COR-L47 (cell line): ENCODE measurements around the gene RNF150.
A peak's percentile ranks its signal among the peaks of the same experiment; 100 is the strongest.
"Not testable (repeated sequence)": the region's sequence is repeated elsewhere in the genome, so short reads cannot be mapped to it uniquely, and the experiment has no call there.

ENCODE experiments used
- DNase-seq: peaks from one replicate; lab custom pipeline; 2025; lab: John Stamatoyannopoulos, UW

RNF150 gene

DNA sequence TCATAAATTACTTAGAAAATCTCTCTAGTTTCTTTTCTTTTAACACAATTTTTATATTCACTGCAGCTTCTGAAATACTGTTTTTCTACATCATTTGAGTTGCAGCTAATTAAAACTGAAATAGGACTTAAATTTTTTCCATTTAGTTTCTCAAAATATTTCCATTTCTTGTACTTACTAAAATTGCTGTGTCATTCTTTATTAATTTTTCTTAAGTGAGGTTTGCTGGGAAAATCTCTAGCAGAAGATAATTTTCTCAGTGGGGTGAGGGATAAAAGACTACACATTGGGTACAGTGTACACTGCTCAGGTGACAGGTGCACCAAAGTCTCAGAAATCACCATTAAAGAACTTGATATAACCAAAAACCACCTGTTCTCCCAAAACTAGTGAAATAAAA is 57.7 kb downstream of the RNF150 start:
- DNase-seq: no peak

DNA sequence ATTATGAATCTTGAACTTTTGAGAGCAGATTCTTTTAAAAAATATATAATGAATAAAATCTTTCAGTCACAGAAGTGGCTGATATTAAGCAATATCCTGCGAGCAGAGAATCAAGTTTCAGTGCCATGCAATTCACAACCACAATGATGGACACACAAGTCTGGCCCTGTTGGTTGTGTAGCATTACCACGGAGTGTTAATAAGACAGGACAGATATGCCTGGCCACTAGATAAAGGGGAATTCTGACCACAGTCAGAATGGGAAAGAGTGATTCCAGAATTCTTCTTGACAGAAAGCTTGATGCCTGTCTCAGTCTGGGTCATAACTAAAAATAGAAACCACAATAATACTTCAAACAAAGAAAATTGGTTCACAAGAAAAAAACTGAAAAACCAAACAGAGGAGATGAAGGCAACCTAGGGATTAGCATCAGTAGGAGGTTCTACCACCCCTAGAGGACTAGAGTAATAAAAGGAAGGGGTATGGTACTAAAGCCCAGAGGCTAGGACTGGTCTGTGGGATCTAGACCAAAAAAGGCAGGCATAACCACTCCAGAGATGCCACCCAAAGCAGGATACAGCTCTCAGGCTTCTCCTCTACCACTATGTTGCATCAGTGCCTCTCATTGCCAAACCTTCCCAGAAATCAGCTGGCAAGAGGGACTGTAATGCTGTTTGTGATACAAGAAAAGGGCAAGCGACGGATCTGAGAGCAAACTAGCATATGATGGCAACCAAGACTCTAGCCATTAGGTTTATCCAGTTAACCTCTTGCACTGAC is 59.0 kb downstream of the RNF150 start:
- no peak for DNase-seq

DNA sequence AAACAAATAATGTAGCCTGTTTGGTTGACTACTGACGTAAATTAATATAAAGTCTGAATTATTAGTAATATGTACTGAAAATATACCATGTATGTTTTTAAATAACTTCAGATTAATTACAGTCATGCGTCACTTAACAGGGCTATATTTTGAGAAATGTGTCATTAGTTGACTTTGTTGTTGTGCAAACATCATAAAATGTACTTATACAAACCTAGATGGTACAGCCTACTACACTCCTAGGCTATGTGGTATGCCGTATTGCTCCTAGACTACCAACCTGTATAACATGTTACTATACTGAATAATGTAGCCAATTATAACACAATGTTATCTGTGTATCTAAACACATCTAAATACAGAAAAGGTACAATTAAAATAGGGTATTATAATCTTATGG is 66.6 kb downstream of the RNF150 start:
- DNase-seq: no peak

DNA sequence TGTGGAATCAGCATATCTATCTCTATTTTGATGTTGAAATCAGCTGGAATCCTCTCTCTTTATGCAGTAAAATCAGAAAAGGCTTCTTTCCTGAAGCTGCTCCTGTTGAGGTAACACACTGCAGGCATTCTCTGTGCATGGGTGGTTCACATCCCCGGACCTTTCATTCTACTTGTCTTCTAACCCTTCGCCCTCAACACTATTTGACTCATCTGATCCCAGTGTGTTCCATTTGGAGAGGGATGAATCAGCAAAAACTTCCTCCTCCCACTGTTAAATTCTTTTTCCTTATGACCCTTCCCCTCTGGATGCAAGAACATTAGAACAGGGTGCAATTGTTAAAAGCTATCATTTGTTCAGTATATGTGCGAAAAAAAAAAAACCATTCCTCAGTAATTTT is 67.4 kb downstream of the RNF150 start:
- no peak for DNase-seq

DNA sequence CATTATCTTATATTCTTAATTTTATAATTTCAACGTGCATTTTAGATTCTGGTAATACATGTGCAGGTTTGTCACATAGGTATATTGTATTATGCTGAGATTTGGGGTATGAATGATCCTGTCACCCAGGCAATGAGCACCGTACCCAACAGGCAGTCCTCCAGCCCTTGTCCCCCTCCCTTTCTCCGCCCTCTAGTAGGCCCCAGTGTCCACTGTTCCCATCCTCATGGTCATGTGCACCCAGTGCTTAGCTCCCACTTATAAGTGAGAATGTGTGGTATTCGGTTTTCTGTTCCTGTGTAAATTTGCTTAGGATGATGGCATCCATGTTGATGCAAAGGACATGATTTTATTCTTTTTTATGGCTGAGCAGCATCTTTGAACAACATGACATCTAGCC is 70.6 kb downstream of the RNF150 start:
- no peak for DNase-seq

DNA sequence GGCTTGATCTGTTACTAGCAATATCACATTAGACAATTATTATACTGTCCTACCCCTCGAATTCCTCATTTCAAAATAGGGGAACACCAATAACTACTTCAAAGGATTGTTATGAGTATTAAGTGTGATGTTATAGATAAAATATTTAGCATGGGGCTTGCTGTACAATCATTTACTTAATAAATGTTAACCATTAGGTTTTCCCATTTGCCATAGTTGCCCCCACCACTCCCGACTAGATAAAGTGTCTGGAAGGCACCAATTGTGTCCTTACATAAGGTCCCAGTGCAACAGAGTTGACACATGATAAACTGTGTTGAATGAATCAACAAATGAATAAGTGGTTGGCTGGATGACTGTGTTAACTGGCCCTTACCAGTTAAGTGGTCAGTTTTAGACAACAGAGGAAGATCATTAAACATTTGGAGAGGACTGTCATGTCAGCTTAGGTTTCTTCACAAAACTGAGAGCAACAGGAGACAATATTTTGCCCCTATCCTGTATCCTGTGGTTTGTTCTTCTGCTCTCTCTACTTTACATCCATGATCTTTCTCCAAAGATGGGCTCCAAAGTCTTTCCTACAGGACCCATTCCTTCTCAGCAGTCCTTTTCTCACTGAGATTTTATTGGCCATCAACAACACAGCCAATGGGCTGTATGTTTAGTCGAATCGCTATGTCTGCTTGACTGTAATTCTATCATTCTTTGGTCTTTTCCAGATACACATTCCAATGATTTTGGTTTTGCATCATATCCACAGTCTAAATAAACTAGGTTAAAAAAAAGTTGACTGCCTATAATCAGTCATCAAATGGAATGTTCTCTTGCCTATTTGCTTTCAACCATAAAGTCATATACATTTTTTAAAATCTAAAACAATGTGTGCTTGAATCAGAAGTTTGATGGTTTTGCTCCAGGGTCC is 74.4 kb downstream of the RNF150 start:
- no peak for DNase-seq

DNA sequence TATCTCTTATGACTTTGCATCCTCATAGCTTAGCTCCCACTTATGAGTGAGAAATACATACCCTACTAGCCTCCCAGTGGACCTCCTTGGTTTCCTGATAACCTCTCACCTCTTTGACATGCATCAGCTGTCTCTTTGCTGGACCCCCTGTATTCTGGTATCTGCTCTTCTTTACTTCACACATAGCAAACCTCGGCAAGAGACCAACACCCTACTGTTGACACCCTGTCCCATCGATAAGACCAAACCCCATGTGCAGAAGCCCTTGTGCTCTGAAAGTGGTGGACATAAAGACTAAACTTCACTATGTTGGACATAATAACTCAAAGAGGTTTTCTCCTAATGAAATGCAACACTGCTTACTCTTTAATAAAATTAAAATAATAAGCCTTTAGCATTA is 75.7 kb downstream of the RNF150 start:
- DNase-seq: no peak

DNA sequence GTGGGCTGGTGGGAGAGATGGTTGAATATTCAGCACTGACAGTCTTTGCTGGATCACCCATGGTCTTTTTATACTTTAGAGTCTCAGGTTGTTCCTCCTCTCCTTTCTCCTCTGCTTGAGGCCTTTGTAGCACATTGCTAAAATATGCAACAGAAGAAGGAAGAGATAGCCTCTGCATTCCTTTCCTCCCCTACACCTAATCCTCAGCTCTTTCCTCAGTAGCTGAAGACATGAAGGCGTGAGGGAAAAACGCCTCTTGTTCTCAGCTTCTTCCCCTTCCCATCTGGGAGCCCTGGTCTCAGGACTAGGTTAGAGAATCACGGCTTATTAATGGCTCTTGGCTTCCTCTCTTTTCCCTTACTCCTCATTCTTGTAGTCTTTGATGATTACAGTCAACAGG is 76.8 kb downstream of the RNF150 start:
- no peak for DNase-seq

DNA sequence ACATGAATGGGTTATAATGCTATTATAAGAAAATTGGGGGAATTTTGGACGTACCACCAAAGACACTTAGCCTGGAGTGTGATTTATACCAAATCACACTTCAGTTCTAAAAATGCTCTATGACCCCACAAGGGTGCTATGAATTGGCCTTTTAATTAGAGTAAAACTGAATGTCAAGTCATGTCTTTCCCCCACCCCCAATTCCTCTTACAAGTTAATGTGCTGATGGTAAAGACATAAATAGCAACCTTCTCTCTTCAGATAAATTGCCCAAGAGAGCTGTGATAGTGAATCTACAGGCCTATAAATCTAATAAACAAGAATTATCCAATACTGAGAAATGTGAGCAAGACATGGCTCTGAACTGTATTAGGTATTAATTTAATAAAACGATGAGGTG is 78.8 kb downstream of the RNF150 start:
- DNase-seq: no peak

DNA sequence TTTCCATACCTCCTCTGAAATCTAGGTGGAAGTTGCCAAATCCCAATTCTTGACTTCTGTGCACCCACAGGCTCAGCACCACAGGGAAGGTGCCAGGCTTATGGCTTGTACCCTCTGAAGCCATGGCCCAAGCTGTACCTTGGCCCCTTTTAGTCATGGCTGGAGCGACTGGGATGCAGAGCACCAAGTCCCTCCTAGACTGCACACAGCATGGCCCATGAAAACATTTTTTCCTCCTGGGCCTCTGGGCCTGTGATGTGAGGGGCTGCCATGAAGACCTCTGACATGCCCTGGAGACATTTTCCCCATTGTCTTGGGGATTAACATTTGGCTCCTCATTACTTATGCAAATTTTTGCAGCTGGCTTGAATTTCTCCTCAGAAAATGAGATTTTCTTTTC is 82.3 kb downstream of the RNF150 start:
- not testable (repeated sequence) for DNase-seq

DNA sequence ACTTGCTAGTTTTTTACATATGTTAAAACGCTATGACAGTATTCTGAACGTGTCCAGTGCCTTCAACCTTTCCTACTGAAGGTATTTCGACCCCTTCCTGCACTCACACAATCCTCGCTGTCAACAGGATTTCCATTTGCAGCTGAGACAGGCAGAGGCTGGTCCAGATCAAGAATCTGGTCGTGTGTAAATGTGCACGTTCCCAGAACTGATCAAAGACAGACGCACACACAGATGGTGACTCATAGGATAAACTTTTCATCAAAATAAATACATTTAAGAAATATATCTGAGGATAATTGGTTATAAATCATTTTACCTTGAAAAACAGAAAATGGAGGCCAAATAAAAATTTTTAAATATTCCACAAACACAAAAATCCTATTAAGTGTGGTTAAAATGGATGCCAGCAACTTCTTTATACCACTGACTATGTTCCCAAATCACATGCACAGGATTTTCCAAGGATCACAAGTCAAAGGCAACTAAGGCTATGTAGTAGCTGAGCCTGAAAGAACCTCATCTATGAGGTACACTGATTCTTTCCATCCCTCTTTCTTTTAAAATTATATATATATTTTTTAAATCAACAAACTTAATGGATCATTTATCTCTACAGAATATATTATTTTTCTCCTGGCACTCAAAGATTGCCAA is 85.9 kb downstream of the RNF150 start:
- no peak for DNase-seq

DNA sequence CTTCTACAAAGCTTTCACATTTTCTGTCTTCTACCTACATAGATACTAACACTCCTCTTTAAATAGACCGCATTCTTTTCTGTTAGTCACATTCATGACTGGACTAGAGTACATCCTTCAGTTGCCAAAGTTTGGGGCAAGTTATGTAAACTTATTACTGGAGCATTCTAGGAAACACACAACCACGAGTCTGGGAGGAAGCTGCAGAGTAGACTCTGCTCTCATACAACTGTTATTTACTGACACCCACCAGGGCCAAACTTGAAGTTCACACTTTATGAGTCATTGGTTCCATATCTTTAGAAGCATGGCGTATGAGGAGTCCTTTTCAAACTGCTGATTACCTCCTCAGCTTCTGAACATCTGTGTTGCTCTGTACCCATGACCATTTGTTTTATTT is 87.0 kb downstream of the RNF150 start:
- DNase-seq: no peak

DNA sequence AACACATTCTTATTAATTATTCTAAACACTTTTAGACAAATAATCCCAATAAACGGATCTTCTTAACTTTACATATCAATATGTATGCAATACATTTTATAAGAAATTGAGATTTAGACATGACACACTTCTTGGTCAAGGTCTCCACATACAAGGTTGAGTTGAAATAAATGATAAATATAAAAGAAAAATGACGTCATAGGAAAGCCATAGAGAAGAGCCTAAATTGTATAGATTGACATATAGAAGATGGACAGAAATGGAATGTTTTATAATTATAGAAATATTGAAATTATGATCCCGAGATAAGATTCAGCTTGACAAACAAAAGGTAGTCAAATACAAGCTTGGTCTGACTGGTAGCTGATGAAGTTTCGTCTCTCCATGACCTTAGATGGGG is 87.4 kb downstream of the RNF150 start:
- DNase-seq: no peak

DNA sequence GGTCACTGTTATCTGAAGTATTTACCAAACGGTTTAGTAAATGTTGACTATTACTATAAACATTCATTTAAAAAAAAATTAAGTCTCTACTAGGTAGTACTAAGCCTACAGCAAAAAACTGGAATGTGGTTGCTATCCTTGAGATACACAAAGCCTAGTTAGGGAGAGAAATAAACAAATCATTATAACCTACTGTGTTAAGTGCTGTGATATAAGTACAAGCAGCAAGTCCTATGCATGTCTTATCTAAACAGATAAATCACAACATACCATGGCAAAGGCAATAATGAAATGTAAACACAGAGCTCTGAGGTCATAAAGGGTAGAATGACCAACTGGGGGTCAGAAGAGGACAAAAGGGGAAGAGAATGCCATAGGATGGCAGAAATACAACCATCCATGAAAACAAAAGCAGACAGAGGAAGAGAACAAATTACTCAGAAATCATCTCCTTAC is 92.2 kb downstream of the RNF150 start:
- no peak for DNase-seq

DNA sequence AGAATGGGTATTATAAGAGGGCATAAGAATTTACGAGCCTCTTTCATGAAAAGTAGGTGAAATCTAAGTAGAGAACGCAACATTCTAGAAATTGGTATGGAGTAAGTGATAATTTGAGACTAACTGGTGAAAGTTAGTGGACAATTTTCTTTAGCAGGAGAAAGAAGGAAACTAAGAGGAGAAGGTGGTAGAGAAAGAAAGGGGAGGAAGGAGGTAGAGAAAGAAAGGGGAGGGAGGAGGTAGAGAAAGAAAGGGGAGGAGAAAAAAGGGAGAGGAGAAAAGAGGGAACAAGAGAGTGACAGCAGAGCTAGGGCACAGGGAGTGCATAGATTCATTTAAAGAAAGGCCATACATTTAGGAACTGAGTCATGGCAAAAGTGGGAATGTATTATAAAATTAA is 94.1 kb downstream of the RNF150 start:
- DNase-seq: no peak

DNA sequence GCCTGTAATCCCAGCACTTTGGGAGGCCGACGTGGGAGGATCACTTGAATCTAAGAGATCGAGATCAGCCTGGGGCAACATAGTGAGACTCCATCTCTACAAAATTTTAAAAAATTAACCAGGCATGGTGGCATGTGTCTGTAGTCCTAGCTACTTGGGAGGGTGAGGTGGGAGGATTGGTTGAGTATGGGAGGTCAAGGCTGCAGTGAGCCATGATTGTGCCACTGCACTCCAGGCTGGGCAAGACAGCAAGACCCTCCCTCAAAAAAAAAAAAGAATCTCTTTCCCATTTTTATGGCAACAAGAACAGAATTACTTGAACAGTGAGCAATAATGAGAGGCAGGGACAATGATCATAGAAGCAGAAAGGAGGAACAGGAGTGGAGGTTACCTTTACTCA is 94.8 kb downstream of the RNF150 start:
- DNase-seq: no peak

DNA sequence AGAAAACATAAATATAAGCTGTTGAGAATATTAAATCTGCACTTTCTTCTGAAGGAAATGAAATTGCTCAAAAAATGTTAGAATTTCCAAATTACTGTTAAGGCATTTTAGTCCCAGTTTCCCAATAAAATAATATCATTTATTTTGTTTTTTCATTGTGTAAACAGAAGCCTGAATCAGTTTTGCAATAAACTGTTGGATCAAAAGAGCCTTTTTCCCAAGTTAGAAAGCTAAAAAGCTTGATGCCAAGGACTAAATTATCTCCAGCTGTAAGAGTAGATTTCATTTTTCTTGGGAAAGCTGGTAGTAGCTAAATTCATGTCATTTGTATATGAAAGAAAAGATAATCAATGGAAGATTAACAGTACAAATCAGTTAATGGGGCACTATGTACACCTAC is 95.8 kb downstream of the RNF150 start:
- no peak for DNase-seq

DNA sequence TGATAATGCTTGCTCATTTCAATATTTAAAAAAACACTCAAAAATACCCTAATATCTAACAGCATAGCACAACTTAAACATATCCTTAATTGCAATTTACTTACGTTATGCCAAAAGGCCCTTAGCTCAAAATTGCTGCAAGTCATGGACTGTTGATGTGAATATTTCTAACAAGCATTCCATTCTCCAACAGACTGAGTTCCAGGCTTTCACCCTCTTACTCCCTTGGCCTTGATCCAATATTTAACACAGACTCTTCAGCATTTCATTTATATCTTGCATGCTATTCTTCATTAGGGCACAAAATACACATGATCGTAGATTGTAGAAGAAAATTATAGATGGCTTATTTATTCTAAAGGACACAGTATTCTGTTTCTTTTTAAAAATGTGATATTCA is 96.5 kb downstream of the RNF150 start:
- DNase-seq: no peak

DNA sequence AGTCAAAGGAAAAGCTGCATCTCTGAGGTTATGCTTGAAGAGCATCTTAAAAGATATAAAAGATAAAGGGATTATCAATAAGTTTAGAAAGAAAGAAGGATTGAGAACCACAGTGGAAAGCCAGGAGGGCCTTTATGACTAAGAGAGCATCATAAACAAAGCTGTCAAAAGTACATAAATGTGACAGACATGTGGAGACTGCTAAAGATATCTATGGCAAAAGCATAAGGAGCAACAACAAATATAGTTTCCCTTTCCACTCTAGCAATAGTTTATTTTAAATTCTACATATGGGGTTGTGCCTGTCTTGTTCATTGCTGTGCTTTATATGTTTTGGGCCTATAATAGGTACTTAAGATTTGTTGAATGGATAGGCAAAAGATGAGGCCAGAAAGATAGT is 97.3 kb downstream of the RNF150 start:
- DNase-seq: no peak

DNA sequence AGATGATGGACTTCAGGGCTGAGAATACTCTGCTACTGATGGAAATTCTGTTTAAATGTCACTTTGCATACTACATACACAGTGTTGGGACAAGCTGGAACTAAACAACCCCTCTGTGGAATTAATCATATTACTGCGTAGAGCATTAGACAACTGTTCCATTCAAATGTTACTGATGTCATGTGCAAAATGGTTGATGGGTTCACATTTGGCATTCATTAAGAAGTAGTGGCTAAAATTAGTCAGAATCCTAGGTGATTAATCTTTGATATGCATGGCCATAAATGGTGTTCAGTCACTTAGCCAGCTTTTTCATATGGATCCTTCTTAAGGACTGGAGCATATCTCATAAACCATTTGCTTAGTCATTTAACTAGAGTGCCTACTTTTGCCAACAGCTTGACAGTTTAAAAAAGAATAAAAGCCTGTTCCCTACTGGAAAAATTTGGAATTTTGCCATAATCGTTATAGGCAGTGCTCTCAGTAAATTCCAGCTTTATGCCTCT is 105.2 kb downstream of the RNF150 start:
- peak; percentile 54 for DNase-seq

DNA sequence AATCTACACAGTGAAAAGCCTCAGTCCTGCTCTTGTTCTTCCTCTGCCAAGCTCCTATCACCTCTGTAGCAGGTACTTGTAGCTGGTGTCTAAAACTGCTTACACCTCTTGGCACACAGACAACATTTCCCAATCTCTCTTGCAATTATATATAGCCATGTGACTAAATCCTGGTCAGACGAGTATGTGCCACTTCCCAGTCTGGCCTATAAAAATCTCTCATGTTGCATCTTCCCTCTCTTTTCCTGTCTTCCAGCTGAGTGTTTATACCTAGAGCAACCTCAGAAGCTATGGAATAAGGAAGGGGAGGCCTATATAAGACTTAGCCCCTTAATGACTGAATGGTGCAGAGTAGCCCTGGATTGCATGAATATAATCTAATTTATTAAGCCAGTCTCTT is 105.8 kb downstream of the RNF150 start:
- peak; percentile 45 for DNase-seq

DNA sequence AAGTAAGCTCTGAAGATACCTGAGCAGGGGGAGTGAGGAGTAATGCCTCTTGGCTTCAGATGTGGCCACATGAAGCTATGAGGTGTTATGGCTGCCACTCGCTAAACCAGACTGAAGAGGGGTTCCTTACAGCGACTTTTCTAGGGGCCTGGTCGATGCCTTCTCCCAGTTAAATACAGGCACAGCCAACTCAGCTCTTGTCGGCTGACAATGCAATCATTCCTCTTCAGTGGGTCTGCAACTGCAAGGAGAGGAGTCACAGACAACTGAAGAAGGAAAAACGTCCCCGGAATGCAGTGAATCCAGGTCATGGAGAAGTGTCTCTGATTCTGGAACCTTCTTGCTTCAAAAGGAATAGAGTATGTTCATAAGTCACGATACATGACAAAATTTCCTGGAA is 106.4 kb downstream of the RNF150 start:
- no peak for DNase-seq

DNA sequence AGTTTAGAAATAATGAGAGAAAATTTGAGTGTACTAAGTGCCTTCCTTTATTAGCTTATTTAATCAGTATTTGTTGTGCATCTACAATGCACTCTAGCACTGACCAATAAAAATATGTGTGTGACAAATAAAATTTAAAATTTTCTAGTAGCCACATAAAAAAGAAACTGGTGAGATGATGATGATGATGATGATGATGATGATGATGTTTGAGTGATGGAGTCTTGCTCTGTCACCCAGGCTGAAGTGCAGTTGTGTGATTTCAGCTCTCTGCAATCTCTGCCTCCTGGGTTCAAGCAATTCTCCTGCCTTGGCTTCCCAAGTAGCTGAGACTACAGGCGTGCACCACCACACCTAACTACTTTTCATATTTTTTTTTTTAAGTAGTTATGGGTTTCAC is 110.2 kb downstream of the RNF150 start:
- no peak for DNase-seq
